Astrocyte of the spinal cord (primary cell): ENCODE results near the gene DYNC1I1.

Experiments
- DNase-seq: peaks from one replicate; pipeline ENCODE4 v3.0.0; 2011; ENCODE audit warnings: low read depth, low spot score
- H3K4me3 ChIP-seq: 2 replicates; pipeline ENCODE4 v1.5.1; 2011; ENCODE audit warnings: low read depth, mild to moderate bottlenecking, low read length, moderate library complexity
- in situ Hi-C: cut with HindIII; loops from 2 replicates; pipeline ENCODE4 v1.10.0; 2017; ENCODE audit warnings: low sequenced_read_pairs
- TF ChIP-seq, protein P1 (sequence below): IDR thresholded peaks from 2 replicates; pipeline ENCODE4 v1.5.1; 2012; ENCODE audit warnings: low read depth, mild to moderate bottlenecking, low read length, inconsistent platforms

DYNC1I1 gene

GRCh38 chr7:95874129-95874528 is 101.8 kb downstream of the DYNC1I1 start:
- no peak overlapping the region for H3K4me3 ChIP-seq
- in situ Hi-C loops: no loop called here
- DNase-seq: no peak
- TF ChIP-seq, protein P1, sequence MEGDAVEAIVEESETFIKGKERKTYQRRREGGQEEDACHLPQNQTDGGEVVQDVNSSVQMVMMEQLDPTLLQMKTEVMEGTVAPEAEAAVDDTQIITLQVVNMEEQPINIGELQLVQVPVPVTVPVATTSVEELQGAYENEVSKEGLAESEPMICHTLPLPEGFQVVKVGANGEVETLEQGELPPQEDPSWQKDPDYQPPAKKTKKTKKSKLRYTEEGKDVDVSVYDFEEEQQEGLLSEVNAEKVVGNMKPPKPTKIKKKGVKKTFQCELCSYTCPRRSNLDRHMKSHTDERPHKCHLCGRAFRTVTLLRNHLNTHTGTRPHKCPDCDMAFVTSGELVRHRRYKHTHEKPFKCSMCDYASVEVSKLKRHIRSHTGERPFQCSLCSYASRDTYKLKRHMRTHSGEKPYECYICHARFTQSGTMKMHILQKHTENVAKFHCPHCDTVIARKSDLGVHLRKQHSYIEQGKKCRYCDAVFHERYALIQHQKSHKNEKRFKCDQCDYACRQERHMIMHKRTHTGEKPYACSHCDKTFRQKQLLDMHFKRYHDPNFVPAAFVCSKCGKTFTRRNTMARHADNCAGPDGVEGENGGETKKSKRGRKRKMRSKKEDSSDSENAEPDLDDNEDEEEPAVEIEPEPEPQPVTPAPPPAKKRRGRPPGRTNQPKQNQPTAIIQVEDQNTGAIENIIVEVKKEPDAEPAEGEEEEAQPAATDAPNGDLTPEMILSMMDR: no peak

DNA sequence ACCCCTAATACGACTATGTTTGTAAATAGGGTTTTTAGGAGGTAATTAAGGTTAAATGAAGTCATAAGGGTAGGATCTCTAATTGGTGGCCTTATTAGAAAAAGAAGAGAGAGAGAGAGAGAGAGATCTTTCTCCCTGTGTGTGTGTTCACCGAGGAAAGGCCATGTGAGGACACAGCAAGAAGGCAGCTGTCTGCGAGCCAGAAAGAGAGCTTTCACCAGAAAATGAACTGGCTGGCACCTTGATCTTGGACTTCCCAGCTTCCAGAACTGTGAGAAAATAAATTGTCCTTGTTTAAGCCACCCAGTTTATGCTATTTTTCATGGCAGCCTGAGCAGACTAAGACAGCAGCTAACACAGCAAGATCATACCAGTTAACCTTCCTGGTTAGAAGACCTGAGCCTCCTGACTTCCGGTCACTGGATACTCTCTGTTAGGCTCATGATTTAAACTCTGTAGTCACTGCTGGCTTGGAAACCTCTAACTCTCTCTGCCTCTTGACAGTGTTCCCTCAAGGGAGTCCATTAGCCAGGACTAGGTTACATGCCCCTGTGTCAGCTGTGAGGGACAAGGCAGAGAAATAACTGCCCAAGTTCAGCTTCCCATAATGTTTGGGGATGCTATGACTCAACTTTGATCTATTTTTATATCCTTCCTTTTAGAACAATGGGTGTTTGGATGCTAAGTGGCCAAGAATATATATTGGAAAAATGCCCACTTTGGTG is 102.3 kb downstream of the DYNC1I1 start:
- H3K4me3 ChIP-seq: no peak overlapping the region
- in situ Hi-C loops: no loop called here
- no peak for DNase-seq
- TF ChIP-seq, protein P1: no peak

DNA sequence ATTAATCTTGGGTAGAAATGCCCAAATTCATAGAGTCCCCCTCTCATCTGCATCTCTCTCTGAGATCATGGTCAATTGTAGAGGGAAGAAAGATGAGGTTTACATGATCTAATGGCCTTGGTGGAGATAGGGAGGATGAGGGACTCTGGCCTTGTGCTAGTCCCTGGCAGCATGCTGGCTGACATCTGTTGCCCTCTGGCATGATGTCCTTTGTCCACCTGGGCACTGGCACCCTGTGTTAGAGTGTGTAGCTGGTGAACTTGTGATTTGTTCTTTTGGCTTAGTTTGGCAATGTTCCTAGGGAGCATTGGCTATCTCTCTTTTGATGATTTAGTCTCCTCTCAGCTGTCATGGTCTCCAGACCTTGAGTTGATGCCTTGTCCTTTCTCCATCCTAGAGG is 103.2 kb downstream of the DYNC1I1 start:
- DNase-seq: no peak
- H3K4me3 ChIP-seq: no peak overlapping the region
- in situ Hi-C loops: no loop called here
- TF ChIP-seq, protein P1: no peak

DNA sequence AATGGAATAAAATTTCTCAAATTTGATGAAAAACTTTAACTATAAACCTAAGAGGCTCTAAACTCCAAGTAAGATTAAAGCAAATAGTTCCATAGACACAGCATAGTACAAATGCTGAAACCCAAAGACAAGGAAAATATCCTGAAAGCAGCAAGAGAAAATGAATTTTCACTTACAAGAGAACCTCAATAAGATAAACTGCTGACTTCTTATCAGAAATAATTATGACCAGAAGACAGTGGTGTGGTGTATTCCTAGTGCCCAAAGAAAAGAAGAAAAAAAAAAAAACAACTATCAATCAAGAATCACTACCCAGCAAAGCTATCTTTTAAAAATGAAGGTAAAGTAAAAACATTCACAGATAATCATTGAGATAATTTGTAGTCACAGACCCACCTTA is 106.3 kb downstream of the DYNC1I1 start:
- TF ChIP-seq, protein P1: no peak
- H3K4me3 ChIP-seq: no peak overlapping the region
- in situ Hi-C loops: no loop called here
- no peak for DNase-seq

GRCh38 chr7:95881597-95881996 is 109.2 kb downstream of the DYNC1I1 start:
- TF ChIP-seq, protein P1: no peak
- in situ Hi-C loops: no loop called here
- H3K4me3 ChIP-seq: no peak overlapping the region
- DNase-seq: no peak

GRCh38 chr7:95883217-95883616 is 110.9 kb downstream of the DYNC1I1 start:
- DNase-seq: no peak
- H3K4me3 ChIP-seq: no peak overlapping the region
- in situ Hi-C loops: no loop called here
- TF ChIP-seq, protein P1: no peak
